H9 (cell line): ENCODE measurements around the gene HOXD12. TPM values are rescaled to one million over a fixed set of nuclear protein-coding genes. Genes with fewer than 3 reads are reported as not detected.

Experiments
- DNase-seq: peaks from one replicate; pipeline ENCODE4 v3.0.0-alpha.2; 2017
- H2AFZ ChIP-seq: one replicate; pipeline ENCODE4 v1.6.1; 2013; ENCODE audit warnings: mild to moderate bottlenecking, low read length, control low read depth, moderate library complexity
- H2AK5ac ChIP-seq: 2 replicates; pipeline ENCODE4 v1.6.1; 2013; ENCODE audit warnings: low read length, control low read depth, mixed read lengths; ENCODE audit not compliant: insufficient read length
- H2BK120ac ChIP-seq: one replicate; pipeline ENCODE4 v1.6.1; 2013; ENCODE audit warnings: low read depth, mild to moderate bottlenecking, low read length, control low read depth, inconsistent platforms; ENCODE audit not compliant: poor library complexity, severe bottlenecking
- H2BK12ac ChIP-seq: 2 replicates; pipeline ENCODE4 v1.6.1; 2013; ENCODE audit warnings: low read length, control low read depth, mixed read lengths, low read depth; ENCODE audit not compliant: insufficient read length
- H2BK15ac ChIP-seq: 2 replicates; pipeline ENCODE4 v1.6.1; 2013; ENCODE audit warnings: low read depth, low read length, control low read depth
- H2BK20ac ChIP-seq: one replicate; pipeline ENCODE4 v1.6.1; 2013; ENCODE audit warnings: low read depth, mild to moderate bottlenecking, low read length, control low read depth, inconsistent platforms; ENCODE audit not compliant: poor library complexity, severe bottlenecking
- H2BK5ac ChIP-seq: 2 replicates; pipeline ENCODE4 v1.6.1; 2013; ENCODE audit warnings: low read length, control low read depth, mixed read lengths; ENCODE audit not compliant: insufficient read length
- H3K14ac ChIP-seq: 2 replicates; pipeline ENCODE4 v1.6.1; 2013; ENCODE audit warnings: low read length, control low read depth; ENCODE audit not compliant: insufficient read depth
- H3K18ac ChIP-seq: 2 replicates; pipeline ENCODE4 v1.6.1; 2013; ENCODE audit warnings: low read depth, mild to moderate bottlenecking, mixed read lengths, low read length, control low read depth; ENCODE audit not compliant: insufficient read length
- H3K23ac ChIP-seq: 2 replicates; pipeline ENCODE4 v1.6.1; 2013; ENCODE audit warnings: low read length, control low read depth, mixed read lengths, low read depth; ENCODE audit not compliant: insufficient read length
- H3K23me2 ChIP-seq: 2 replicates; pipeline ENCODE4 v1.6.1; 2013; ENCODE audit warnings: low read depth, mild to moderate bottlenecking, mixed read lengths, low read length, control low read depth; ENCODE audit not compliant: insufficient read length, poor library complexity, severe bottlenecking
- H3K27ac ChIP-seq: 2 replicates; pipeline ENCODE4 v1.5.1; 2013; ENCODE audit warnings: low read length, control low read depth, mixed read lengths, low read depth; ENCODE audit not compliant: insufficient read length
- H3K27me3 ChIP-seq: 2 replicates; pipeline ENCODE4 v1.6.1; 2013; ENCODE audit warnings: low read length, control low read depth, inconsistent platforms; ENCODE audit not compliant: insufficient read depth
- H3K4ac ChIP-seq: 2 replicates; pipeline ENCODE4 v1.6.1; 2013; ENCODE audit warnings: low read depth, mild to moderate bottlenecking, control low read depth, inconsistent platforms, low read length, moderate library complexity
- H3K4me1 ChIP-seq: 2 replicates; pipeline ENCODE4 v1.6.1; 2013; ENCODE audit warnings: low read length, control low read depth, inconsistent platforms; ENCODE audit not compliant: insufficient read depth
- H3K4me2 ChIP-seq: 2 replicates; pipeline ENCODE4 v1.6.1; 2013; ENCODE audit warnings: low read length, control low read depth, mixed read lengths; ENCODE audit not compliant: insufficient read length, insufficient read depth
- H3K56ac ChIP-seq: 2 replicates; pipeline ENCODE4 v1.6.1; 2013; ENCODE audit warnings: low read depth, mild to moderate bottlenecking, mixed read lengths, low read length, control low read depth; ENCODE audit not compliant: insufficient read length
- H3K79me1 ChIP-seq: 2 replicates; pipeline ENCODE4 v1.6.1; 2013; ENCODE audit warnings: low read depth, mild to moderate bottlenecking, moderate library complexity, low read length, control low read depth, inconsistent platforms; ENCODE audit not compliant: insufficient read depth, poor library complexity, severe bottlenecking
- H3K79me2 ChIP-seq: 2 replicates; pipeline ENCODE4 v1.6.1; 2013; ENCODE audit warnings: low read length, control low read depth, inconsistent platforms; ENCODE audit not compliant: insufficient read depth
- H3K9ac ChIP-seq: 2 replicates; pipeline ENCODE4 v1.6.1; 2013; ENCODE audit warnings: low read length, control low read depth, mixed read lengths; ENCODE audit not compliant: insufficient read length; ENCODE audit errors: extremely low read depth
- H3K9me3 ChIP-seq: one replicate; pipeline ENCODE4 v1.6.1; 2013; ENCODE audit warnings: low read depth, low read length, inconsistent platforms; ENCODE audit not compliant: control insufficient read depth
- H3T11ph ChIP-seq: one replicate; pipeline ENCODE4 v1.6.1; 2013; ENCODE audit warnings: mild to moderate bottlenecking, low read length, control low read depth, inconsistent platforms
- H4K20me1 ChIP-seq: one replicate; pipeline ENCODE4 v1.6.1; 2013; ENCODE audit not compliant: control insufficient read depth, insufficient read length, insufficient read depth
- H4K5ac ChIP-seq: 2 replicates; pipeline ENCODE4 v1.6.1; 2013; ENCODE audit warnings: low read depth, mild to moderate bottlenecking, mixed read lengths, low read length, control low read depth; ENCODE audit not compliant: insufficient read length
- H4K8ac ChIP-seq: replicated peaks from 2 replicates; pipeline ENCODE4 v1.6.1; 2013; ENCODE audit warnings: low read length, control low read depth, mixed read lengths, low read depth; ENCODE audit not compliant: insufficient read length
- H4K91ac ChIP-seq: 2 replicates; pipeline ENCODE4 v1.6.1; 2013; ENCODE audit warnings: low read depth, mild to moderate bottlenecking, moderate library complexity, mixed read lengths, low read length, control low read depth; ENCODE audit not compliant: insufficient read length
- H3K27ac Mint-ChIP-seq, 3 experiments: 2 replicates in 2 of 3; 3 replicates in 1 of 3; pipeline ENCODE4 v1.8.0; 2020 to 2021; ENCODE audit warnings: mixed read lengths in 3 of 3, mild to moderate bottlenecking in 1 of 3, moderate library complexity in 1 of 3
- H3K27me3 Mint-ChIP-seq: 2 replicates; pipeline ENCODE4 v1.8.0; 2021; ENCODE audit warnings: low read depth, mild to moderate bottlenecking, moderate library complexity, mixed read lengths
- H3K36me3 Mint-ChIP-seq, 3 experiments: 2 replicates in 2 of 3; 3 replicates in 1 of 3; pipeline ENCODE4 v1.8.0; 2020 to 2021; ENCODE audit warnings: low read depth in 3 of 3, mixed read lengths in 3 of 3; ENCODE audit not compliant: insufficient read depth in 1 of 3
- H3K4me1 Mint-ChIP-seq, 2 experiments: 2 replicates each; pipeline ENCODE4 v1.8.0; 2020; ENCODE audit warnings: mixed read lengths in 2 of 2
- H3K4me3 Mint-ChIP-seq, 2 experiments: 2 replicates in 1 of 2; 3 replicates in 1 of 2; pipeline ENCODE4 v1.8.0; 2020 to 2021; ENCODE audit warnings: mild to moderate bottlenecking in 2 of 2, mixed read lengths in 2 of 2, moderate library complexity in 1 of 2
- H3K9me3 Mint-ChIP-seq, 2 experiments: 2 replicates in 1 of 2; 3 replicates in 1 of 2; pipeline ENCODE4 v1.8.0; 2020; ENCODE audit warnings: mild to moderate bottlenecking in 2 of 2, mixed read lengths in 2 of 2, moderate library complexity in 1 of 2
- CTCF ChIP-seq: fragments of 200-600 bp; sonication (generic); conservative IDR thresholded peaks from 3 replicates; pipeline ENCODE4 v1.8.0; 2021; ENCODE audit warnings: antibody characterized with exemption, mild to moderate bottlenecking
- WGBS: extraction: QIAGEN DNeasy Blood & Tissue Kit; methylation state at CpG from one replicate; pipeline ENCODE4 v1.1.7; 2013; ENCODE audit warnings: missing lambda C conversion rate, low lambda C conversion rate, mixed read lengths; ENCODE audit not compliant: insufficient read length; ENCODE audit errors: extremely low coverage; 5-methylcytosine and 5-hydroxymethylcytosine counted together
- total RNA-seq: library from RNA; stranded (reverse); gene quantifications from 2 replicates; pipeline ENCODE4 v1.2.1, GENCODE V29; 2021

Gene HOXD12
- total RNA-seq, 1 experiment from 2014 or later: not detected

- H3K9ac ChIP-seq: no peak overlapping the region
- DNase-seq: peak; percentile 31
- H3K9me3 ChIP-seq: no peaks in the 10 kb centered on the region
- no peak overlapping the region for H2BK20ac ChIP-seq
- no peaks in the 10 kb centered on the region; a peak in 2 of 7 replicates for H3K36me3 Mint-ChIP-seq
- WGBS: no CpG with 5 or more reads among the region's 28 CpGs
- no peaks in the 10 kb centered on the region for H3K79me1 ChIP-seq
- no peak overlapping the region for H3K23ac ChIP-seq
- H3K27ac Mint-ChIP-seq: no peak overlapping the region
- H3K79me2 ChIP-seq: no peaks in the 10 kb centered on the region
- no peak overlapping the region for H2BK15ac ChIP-seq
- H3K27me3 ChIP-seq: peaks cover 88% of the 10 kb centered on the region
- no peak overlapping the region for H2AFZ ChIP-seq
- H3K4me3 Mint-ChIP-seq: no peak overlapping the region
- H3K4me1 ChIP-seq: peaks cover 3% of the 10 kb centered on the region; the same call in 1 of the 2 replicates
- H3K18ac ChIP-seq: no peak overlapping the region
- H3K9me3 Mint-ChIP-seq: peaks cover 5 to 19% of the 10 kb centered on the region in 2 experiments
- H4K20me1 ChIP-seq: no peaks in the 10 kb centered on the region
- no peak for TF ChIP-seq CTCF
- H3T11ph ChIP-seq: no peak overlapping the region
- H3K4me1 Mint-ChIP-seq: peaks cover 29 to 46% of the 10 kb centered on the region in 2 experiments
- H3K4ac ChIP-seq: no peak overlapping the region
- H3K14ac ChIP-seq: no peak overlapping the region
- no peak overlapping the region for H2AK5ac ChIP-seq
- H4K8ac ChIP-seq: no peak overlapping the region
- H4K5ac ChIP-seq: no peak overlapping the region
- H3K27ac ChIP-seq: no peak overlapping the region
- no peak overlapping the region for H2BK120ac ChIP-seq
- H4K91ac ChIP-seq: no peak overlapping the region
- H2BK12ac ChIP-seq: no peak overlapping the region
- H3K4me2 ChIP-seq: peak overlapping the region; percentile 3
- H3K27me3 Mint-ChIP-seq: peaks cover 99% of the 10 kb centered on the region
- H2BK5ac ChIP-seq: no peak overlapping the region
- peaks cover 5% of the 10 kb centered on the region for H3K23me2 ChIP-seq
- no peak overlapping the region for H3K56ac ChIP-seq
Observed at GRCh38 chr2:176100547-176101140, 1.0 kb downstream of the HOXD12 start.
